Neural progenitor cell (in vitro differentiated cells): ENCODE measurements around the gene PTGER3. TPM values are rescaled to one million over a fixed set of nuclear protein-coding genes. Genes with fewer than 3 reads are reported as not detected.
"Not testable (repeated sequence)": the region's sequence is repeated elsewhere in the genome, so short reads cannot be mapped to it uniquely, and the experiment has no call there.

Source experiments
- DNase-seq: peaks from one replicate; pipeline ENCODE4 v3.0.0-alpha.2; 2016; ENCODE audit warnings: low spot score
- H2AFZ ChIP-seq: fragments of 200-600 bp; sonication (generic); replicated peaks from 2 replicates; pipeline ENCODE4 v1.6.1; 2016; ENCODE audit warnings: antibody characterized with exemption
- H3F3A ChIP-seq: fragments of 200-600 bp; sonication (generic); 2 replicates; pipeline ENCODE4 v1.6.1; 2016; ENCODE audit warnings: antibody characterized with exemption, low read depth
- H3K27ac ChIP-seq: fragments of 200-600 bp; sonication (generic); 2 replicates; pipeline ENCODE4 v1.5.1; 2016; ENCODE audit warnings: mild to moderate bottlenecking
- H3K27me3 ChIP-seq: fragments of 200-600 bp; sonication (generic); 2 replicates; pipeline ENCODE4 v1.6.1; 2016; ENCODE audit warnings: mild to moderate bottlenecking, moderate library complexity
- H3K36me3 ChIP-seq: fragments of 200-600 bp; sonication (generic); 2 replicates; pipeline ENCODE4 v1.5.1; 2016
- H3K4me1 ChIP-seq: fragments of 200-600 bp; sonication (generic); 2 replicates; pipeline ENCODE4 v1.6.1; 2016; ENCODE audit warnings: mixed run types
- H3K4me2 ChIP-seq: fragments of 200-600 bp; sonication (generic); 2 replicates; pipeline ENCODE4 v1.6.1; 2016
- H3K4me3 ChIP-seq: fragments of 200-600 bp; sonication (generic); 2 replicates; pipeline ENCODE4 v1.5.1; 2016
- H3K79me2 ChIP-seq: fragments of 200-600 bp; sonication (generic); 2 replicates; pipeline ENCODE4 v1.6.1; 2016; ENCODE audit warnings: low read depth
- H3K9ac ChIP-seq: fragments of 200-600 bp; sonication (generic); 2 replicates; pipeline ENCODE4 v1.6.1; 2016
- H3K9me3 ChIP-seq: fragments of 200-600 bp; sonication (generic); 2 replicates; pipeline ENCODE4 v1.5.1; 2016; ENCODE audit warnings: low read depth
- H4K20me1 ChIP-seq: fragments of 200-600 bp; sonication (generic); 2 replicates; pipeline ENCODE4 v1.6.1; 2016; ENCODE audit warnings: low read depth
- H3K27ac Mint-ChIP-seq: 3 replicates; pipeline ENCODE4 v1.8.0; 2021; ENCODE audit warnings: mixed read lengths
- H3K27me3 Mint-ChIP-seq: 2 replicates; pipeline ENCODE4 v1.8.0; 2022; ENCODE audit warnings: low read depth, mild to moderate bottlenecking, inconsistent platforms, moderate library complexity, mixed read lengths; ENCODE audit not compliant: insufficient read depth
- H3K36me3 Mint-ChIP-seq: 3 replicates; pipeline ENCODE4 v1.8.0; 2021; ENCODE audit warnings: mixed read lengths
- H3K4me1 Mint-ChIP-seq: 3 replicates; pipeline ENCODE4 v1.8.0; 2021; ENCODE audit warnings: mixed read lengths
- H3K4me3 Mint-ChIP-seq: 3 replicates; pipeline ENCODE4 v1.8.0; 2021; ENCODE audit warnings: mild to moderate bottlenecking, moderate library complexity, mixed read lengths
- H3K9me3 Mint-ChIP-seq: 3 replicates; pipeline ENCODE4 v1.8.0; 2020; ENCODE audit warnings: mixed read lengths
- EZH2 ChIP-seq: fragments of 200-600 bp; sonication (generic); IDR thresholded peaks from 2 replicates; pipeline ENCODE4 v1.6.1; 2017; ENCODE audit warnings: antibody characterized with exemption, mild to moderate bottlenecking, moderate library complexity
- EZH2phosphoT487 ChIP-seq: fragments of 200-600 bp; sonication (generic); IDR thresholded peaks from 2 replicates; pipeline ENCODE4 v1.6.1; 2017; ENCODE audit warnings: antibody characterized with exemption
- total RNA-seq: library from RNA; depleted of rRNA; stranded (reverse); fragments of >200 nt; gene quantifications from 2 replicates; pipeline ENCODE4 v1.2.3, GENCODE V29; 2015; ENCODE audit warnings: low replicate concordance
- TF ChIP-seq, protein P1 (sequence below): fragments of 200-600 bp; sonication (generic); IDR thresholded peaks from 2 replicates; pipeline ENCODE4 v1.5.1; 2017; ENCODE audit warnings: antibody characterized with exemption, mild to moderate bottlenecking

PTGER3 gene
- total RNA-seq, 1 donor from 2014 or later, result 0.09 TPM

DNA sequence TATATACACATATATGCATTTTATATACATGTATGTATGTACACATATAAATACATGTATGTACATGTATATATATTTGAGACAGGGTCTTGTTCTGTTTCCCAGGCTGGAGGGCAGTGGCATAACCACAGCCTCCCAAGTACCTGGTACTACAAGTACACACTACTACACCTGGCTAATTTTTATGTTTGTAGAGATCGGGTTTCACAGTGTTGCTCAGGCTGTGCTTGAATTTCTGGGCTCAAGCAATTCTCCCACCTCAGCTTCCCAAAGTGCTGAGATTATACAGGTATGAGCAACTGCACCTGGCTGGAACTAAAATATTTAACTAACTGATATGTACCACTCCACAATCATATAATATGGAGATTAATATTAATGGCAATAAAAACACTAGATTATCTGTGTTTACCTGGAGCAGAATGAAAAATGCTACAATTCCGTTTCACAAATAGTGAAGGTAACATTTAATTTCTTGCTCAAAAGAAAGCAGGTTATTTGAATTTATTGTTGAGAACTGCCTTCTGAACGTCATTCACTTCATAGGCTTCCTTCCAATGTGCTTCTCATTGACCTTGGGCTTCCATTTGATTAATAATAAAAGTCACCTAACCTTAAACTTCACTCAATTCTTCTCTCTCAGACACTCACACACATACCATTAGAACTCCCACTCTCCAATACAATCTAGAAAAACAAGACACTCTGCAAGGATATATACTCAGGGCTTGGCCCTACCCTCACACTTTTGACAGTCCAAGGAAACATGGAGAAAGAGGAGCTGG lies 57.0 kb downstream of the PTGER3 start:
- no peaks in the 10 kb centered on the region for H3K4me1 Mint-ChIP-seq
- no peaks in the 10 kb centered on the region for H3F3A ChIP-seq
- no peak overlapping the region for H3K4me3 ChIP-seq
- no peaks in the 10 kb centered on the region for H3K79me2 ChIP-seq
- no peak overlapping the region for H3K4me3 Mint-ChIP-seq
- no peak overlapping the region for H3K4me2 ChIP-seq
- no peaks in the 10 kb centered on the region for H3K4me1 ChIP-seq
- H4K20me1 ChIP-seq, result no peaks in the 10 kb centered on the region
- no peak overlapping the region for H3K27ac ChIP-seq
- no peaks in the 10 kb centered on the region for H3K9me3 ChIP-seq
- H3K27me3 ChIP-seq, result no peaks in the 10 kb centered on the region
- H3K36me3 ChIP-seq, result no peaks in the 10 kb centered on the region
- DNase-seq, result no peak
- no peak overlapping the region for H2AFZ ChIP-seq
- no peak overlapping the region for H3K9ac ChIP-seq
- TF ChIP-seq EZH2phosphoT487, result no peak
- TF ChIP-seq EZH2, result no peak
- TF ChIP-seq, protein P1, sequence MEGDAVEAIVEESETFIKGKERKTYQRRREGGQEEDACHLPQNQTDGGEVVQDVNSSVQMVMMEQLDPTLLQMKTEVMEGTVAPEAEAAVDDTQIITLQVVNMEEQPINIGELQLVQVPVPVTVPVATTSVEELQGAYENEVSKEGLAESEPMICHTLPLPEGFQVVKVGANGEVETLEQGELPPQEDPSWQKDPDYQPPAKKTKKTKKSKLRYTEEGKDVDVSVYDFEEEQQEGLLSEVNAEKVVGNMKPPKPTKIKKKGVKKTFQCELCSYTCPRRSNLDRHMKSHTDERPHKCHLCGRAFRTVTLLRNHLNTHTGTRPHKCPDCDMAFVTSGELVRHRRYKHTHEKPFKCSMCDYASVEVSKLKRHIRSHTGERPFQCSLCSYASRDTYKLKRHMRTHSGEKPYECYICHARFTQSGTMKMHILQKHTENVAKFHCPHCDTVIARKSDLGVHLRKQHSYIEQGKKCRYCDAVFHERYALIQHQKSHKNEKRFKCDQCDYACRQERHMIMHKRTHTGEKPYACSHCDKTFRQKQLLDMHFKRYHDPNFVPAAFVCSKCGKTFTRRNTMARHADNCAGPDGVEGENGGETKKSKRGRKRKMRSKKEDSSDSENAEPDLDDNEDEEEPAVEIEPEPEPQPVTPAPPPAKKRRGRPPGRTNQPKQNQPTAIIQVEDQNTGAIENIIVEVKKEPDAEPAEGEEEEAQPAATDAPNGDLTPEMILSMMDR, result no peak
- H3K27ac Mint-ChIP-seq, result no peak overlapping the region
- no peaks in the 10 kb centered on the region for H3K9me3 Mint-ChIP-seq
- H3K27me3 Mint-ChIP-seq, result peaks cover 2% of the 10 kb centered on the region
- H3K36me3 Mint-ChIP-seq, result no peaks in the 10 kb centered on the region

DNA sequence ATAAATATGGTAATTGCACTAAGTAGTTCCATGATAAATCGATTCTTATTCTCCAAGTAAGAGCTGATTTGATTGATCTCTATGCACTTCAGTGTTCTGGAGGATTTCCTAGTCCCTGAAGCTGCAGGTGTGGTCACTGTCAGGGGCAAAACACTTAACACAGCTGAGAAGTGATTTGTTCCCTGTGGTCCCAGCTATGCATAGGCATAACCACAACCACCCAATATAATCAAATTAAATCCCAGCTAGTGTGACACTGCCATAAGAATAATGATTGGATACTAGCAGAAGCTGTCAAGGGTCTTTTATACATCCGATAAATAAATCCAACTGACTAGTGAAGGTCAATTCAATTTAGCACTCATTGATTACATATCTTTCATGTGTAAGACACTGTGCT lies 60.1 kb downstream of the PTGER3 start:
- TF ChIP-seq, protein P1, result no peak
- no peak for TF ChIP-seq EZH2
- no peak for TF ChIP-seq EZH2phosphoT487
- Mint-ChIP-seq H3K36me3 (no peaks in the 10 kb centered on the region), H3K9me3 (no peaks in the 10 kb centered on the region), H3K27ac (no peak overlapping the region), H3K4me3 (no peak overlapping the region), H3K27me3 (peaks cover 2% of the 10 kb centered on the region), H3K4me1 (no peaks in the 10 kb centered on the region)
- DNase-seq, result no peak
- H3K4me1 ChIP-seq, result no peaks in the 10 kb centered on the region
- no peaks in the 10 kb centered on the region for H3K36me3 ChIP-seq
- no peaks in the 10 kb centered on the region for H3K27me3 ChIP-seq
- no peaks in the 10 kb centered on the region for H3F3A ChIP-seq
- no peak overlapping the region for H3K27ac ChIP-seq
- no peak overlapping the region for H3K4me2 ChIP-seq
- no peak overlapping the region for H3K4me3 ChIP-seq
- no peak overlapping the region for H3K9ac ChIP-seq
- no peaks in the 10 kb centered on the region for H4K20me1 ChIP-seq
- H3K79me2 ChIP-seq, result no peaks in the 10 kb centered on the region
- no peak overlapping the region for H2AFZ ChIP-seq
- H3K9me3 ChIP-seq, result no peaks in the 10 kb centered on the region

DNA sequence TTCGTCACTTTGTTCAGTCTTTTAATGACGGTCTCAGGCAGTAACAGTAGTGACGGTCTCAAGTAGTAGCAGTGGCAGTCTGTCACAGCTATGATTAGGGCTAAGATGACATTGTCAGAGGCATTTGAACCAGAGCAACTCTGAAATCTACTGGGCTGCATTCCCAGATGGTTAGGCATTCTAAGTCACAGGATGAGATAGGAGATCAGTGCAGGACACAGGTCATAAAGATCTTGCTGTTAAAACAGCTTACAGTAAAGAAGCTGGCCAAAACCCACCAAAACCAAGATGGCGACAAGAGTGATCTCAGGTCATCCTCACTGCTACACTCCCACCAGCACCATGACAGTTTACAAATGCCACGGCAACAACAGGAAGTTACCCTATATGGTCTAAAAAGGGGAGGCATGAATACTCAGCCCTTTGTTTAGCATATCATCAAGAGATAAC lies 61.8 kb downstream of the PTGER3 start:
- not testable (repeated sequence) for H2AFZ ChIP-seq, H3K4me1 Mint-ChIP-seq, H3K36me3 Mint-ChIP-seq, H3K9me3 ChIP-seq, H3K27me3 ChIP-seq, H3K4me3 ChIP-seq, H3K9me3 Mint-ChIP-seq, H3K27me3 Mint-ChIP-seq, H3K27ac ChIP-seq, H3K4me3 Mint-ChIP-seq, H3F3A ChIP-seq, H4K20me1 ChIP-seq, H3K4me2 ChIP-seq, H3K79me2 ChIP-seq, DNase-seq, H3K4me1 ChIP-seq, H3K36me3 ChIP-seq, H3K27ac Mint-ChIP-seq, H3K9ac ChIP-seq

DNA sequence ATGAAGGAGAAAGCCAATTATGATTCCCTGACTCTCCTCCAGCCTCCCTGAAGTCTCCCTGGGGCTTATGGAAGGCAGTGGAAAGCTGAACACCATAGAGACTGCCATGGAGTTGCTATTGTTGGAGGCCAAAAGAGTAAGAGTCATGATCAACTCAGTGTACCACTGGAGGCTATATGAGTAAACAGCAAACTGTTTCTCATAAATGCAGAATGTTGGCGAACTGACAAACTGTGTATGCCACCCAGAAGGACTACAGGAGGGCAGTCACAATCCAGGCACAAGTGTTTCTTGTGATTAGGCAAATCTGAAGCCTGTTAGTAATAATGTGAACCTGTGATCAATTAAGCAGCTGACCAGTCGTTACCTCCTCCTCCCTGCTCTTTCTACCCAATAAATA lies 62.3 kb downstream of the PTGER3 start:
- not testable (repeated sequence) for H3K27me3 Mint-ChIP-seq, H3K4me2 ChIP-seq, H3K27ac Mint-ChIP-seq, H3K4me3 ChIP-seq, H3K4me1 ChIP-seq, H4K20me1 ChIP-seq, H3F3A ChIP-seq, H3K27ac ChIP-seq, H3K9me3 ChIP-seq, DNase-seq, H3K36me3 ChIP-seq, H3K27me3 ChIP-seq, H3K4me1 Mint-ChIP-seq, H3K36me3 Mint-ChIP-seq, H3K4me3 Mint-ChIP-seq, H3K9ac ChIP-seq, H2AFZ ChIP-seq, H3K9me3 Mint-ChIP-seq, H3K79me2 ChIP-seq
